Pulmonary artery endothelial cell (primary cell): ENCODE results near the gene CALN1. TPM values are rescaled to one million over a fixed set of nuclear protein-coding genes. Genes with fewer than 3 reads are reported as not detected.

ENCODE experiments used
- DNase-seq: peaks from one replicate; pipeline ENCODE4 v3.0.0-alpha.2; 2011; ENCODE audit warnings: low read depth, low spot score
- total RNA-seq: library from RNA; depleted of rRNA; stranded (reverse); fragments of >200 nt; gene quantifications from 2 replicates; pipeline ENCODE4 v1.2.3, GENCODE V29; 2014

CALN1 gene
- total RNA-seq, 1 donor from 2014 or later, result not detected

GRCh38 chr7:72326365-72326764 is 85.8 kb downstream of the CALN1 start:
- DNase-seq, result no peak

GRCh38 chr7:72325561-72325960 is 86.6 kb downstream of the CALN1 start:
- no peak for DNase-seq

GRCh38 chr7:72321637-72322036 is 90.5 kb downstream of the CALN1 start:
- DNase-seq, result no peak

- DNase-seq, result no peak
Observed at GRCh38 chr7:72321081-72321480, 91.1 kb downstream of the CALN1 start.

- DNase-seq, result no peak
Observed at GRCh38 chr7:72317341-72317740, 94.8 kb downstream of the CALN1 start.

- no peak for DNase-seq
Observed at GRCh38 chr7:72316148-72316547, 96.0 kb downstream of the CALN1 start.

GRCh38 chr7:72313906-72314305 is 98.2 kb downstream of the CALN1 start:
- DNase-seq, result no peak

GRCh38 chr7:72310301-72310700 is 101.8 kb downstream of the CALN1 start:
- DNase-seq, result no peak

- no peak for DNase-seq
Observed at GRCh38 chr7:72309476-72309875, 102.7 kb downstream of the CALN1 start.

- no peak for DNase-seq
Observed at GRCh38 chr7:72308986-72309385, 103.2 kb downstream of the CALN1 start.

- no peak for DNase-seq
Observed at GRCh38 chr7:72307566-72307965, 104.6 kb downstream of the CALN1 start.

GRCh38 chr7:72298912-72299311 is 113.2 kb downstream of the CALN1 start:
- no peak for DNase-seq

GRCh38 chr7:72298091-72298490 is 114.0 kb downstream of the CALN1 start:
- no peak for DNase-seq

GRCh38 chr7:72297636-72298035 is 114.5 kb downstream of the CALN1 start:
- no peak for DNase-seq

- DNase-seq, result no peak
Observed at GRCh38 chr7:72292794-72293193, 119.3 kb downstream of the CALN1 start.

- DNase-seq, result no peak
Observed at GRCh38 chr7:72292118-72292517, 120.0 kb downstream of the CALN1 start.

- no peak for DNase-seq
Observed at GRCh38 chr7:72286519-72286918, 125.6 kb downstream of the CALN1 start.

GRCh38 chr7:72283309-72283708 is 128.8 kb downstream of the CALN1 start:
- DNase-seq, result no peak

GRCh38 chr7:72281308-72281707 is 130.8 kb downstream of the CALN1 start:
- DNase-seq, result no peak

- DNase-seq, result no peak
Observed at GRCh38 chr7:72279203-72279602, 132.9 kb downstream of the CALN1 start.

GRCh38 chr7:72278550-72278949 is 133.6 kb downstream of the CALN1 start:
- no peak for DNase-seq

GRCh38 chr7:72275382-72276070 is 136.6 kb downstream of the CALN1 start:
- no peak for DNase-seq

- DNase-seq, result no peak
Observed at GRCh38 chr7:72272479-72272878, 139.7 kb downstream of the CALN1 start.

GRCh38 chr7:72268796-72269195 is 143.3 kb downstream of the CALN1 start:
- DNase-seq, result no peak
